Right ventricle myocardium inferior (tissue), 1 donor: ENCODE data around the gene TIGD6. TPM values are rescaled to one million over a fixed set of nuclear protein-coding genes. Genes with fewer than 3 reads are reported as not detected.
"Not testable (repeated sequence)": the region's sequence is repeated elsewhere in the genome, so short reads cannot be mapped to it uniquely, and the experiment has no call there.

ENCODE experiments used
- ATAC-seq: fragments of 200-7000 bp; cut with Tn5 transposase; one replicate; pipeline ENCODE4 v1.9.1; 2020; ENCODE audit warnings: mild to moderate bottlenecking, moderate library complexity
- DNase-seq: peaks from one replicate; pipeline ENCODE4 v3.0.0; 2021; ENCODE audit errors: missing footprints
- intact Hi-C: fragments of 100-400 bp; cut with DNase I; formaldehyde crosslinking; loops from one replicate; pipeline ENCODE4 v1.11.0; 2022
- total RNA-seq: library from RNA; stranded (reverse); fragmentation: NEBNext Ultra II Directional; extraction: Animal tissue kit (Norgen Biotek cat#: 25700); gene quantifications from one replicate; pipeline ENCODE4 v1.2.1, GENCODE V29; 2021
- donor health status: DM: no; HTN: yes; CAD: no; lungs with severe emphysema.

The TIGD6 gene
- total RNA-seq, 1 donor from 2014 or later = 2.4 TPM

DNA sequence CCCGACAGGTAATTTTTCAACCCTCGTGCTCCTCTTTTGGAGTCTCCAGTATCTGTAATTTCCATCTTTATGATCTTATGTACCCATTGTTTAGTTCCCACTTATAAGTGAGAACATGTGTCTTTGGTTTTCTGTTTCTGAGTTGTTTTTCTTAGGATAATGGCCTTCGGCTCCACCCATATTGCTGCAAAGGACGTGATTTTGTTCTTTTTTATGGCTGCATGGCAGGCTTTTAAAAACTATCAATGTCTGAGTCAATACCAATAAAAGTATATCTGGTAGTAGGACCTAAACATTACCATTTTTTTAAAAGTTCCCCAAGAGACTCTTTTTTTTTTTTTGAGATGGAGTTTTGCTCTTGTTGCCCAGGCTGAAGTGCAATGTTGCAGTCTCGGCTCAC is 43.8 kb downstream of the TIGD6 start:
- no peak for ATAC-seq
- no peak for DNase-seq
- intact Hi-C loops = no loop called here

DNA sequence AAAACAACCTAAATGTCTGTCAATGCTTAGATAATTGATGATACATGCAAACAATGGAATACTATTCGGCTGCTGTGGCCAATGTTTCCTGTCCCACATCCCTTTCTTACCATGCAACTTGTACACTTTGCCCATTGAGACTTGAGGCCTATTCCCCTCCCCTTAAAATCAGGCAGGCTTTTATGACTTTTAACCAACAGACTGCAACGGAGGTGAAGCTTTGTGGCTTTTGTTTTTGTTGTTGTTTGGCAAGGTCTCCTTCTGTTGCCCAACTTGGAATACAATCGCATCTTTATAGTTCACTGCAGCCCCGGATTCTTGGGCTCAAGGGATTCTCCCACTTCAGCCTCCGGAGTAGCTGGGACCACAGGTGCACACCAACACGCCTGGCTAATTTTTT is 45.7 kb downstream of the TIGD6 start:
- intact Hi-C loops = no loop called here
- DNase-seq (no peak), ATAC-seq (no peak)

DNA sequence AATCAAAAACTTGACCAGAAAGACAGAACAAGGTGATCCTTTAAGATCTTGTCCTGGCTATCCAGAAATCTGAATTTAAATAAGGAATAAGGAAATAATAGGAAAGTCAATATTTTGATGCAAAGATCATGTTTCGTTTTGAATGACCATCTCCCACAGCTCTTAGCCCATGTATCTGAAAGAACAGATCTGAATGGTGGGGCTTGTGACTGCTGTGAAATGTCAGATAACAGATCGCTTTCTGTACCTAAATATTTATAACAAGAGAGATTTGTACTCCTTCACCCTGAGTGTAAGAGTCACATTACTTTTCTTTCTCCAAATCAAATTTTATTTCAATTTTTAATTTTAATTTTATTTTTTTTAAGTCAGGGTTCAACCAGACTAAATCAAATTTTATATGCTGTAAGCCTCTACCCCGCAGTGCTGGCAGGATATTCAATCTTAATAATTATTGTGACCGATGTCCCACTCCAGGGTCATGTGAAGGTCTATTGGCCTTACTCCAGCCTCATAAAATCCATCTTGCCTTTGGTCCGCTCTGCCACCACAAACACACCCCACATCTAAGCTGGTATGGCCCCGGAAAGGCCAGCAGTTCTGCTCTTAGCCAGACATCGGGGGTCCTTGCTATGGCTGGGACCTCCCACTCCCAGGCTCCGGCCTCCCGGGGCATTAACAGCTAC is 46.9 kb downstream of the TIGD6 start:
- intact Hi-C loops = no loop called here

GRCh38 chr5:149951138-149951749 is 49.2 kb downstream of the TIGD6 start:
- no peak for ATAC-seq
- no peak for DNase-seq
- intact Hi-C loops = no loop called here

More for the DNA sequence above, 46.9 kb downstream of the TIGD6 start:
- DNase-seq = no peak
- ATAC-seq = no peak

- ATAC-seq (no peak), DNase-seq (no peak)
- intact Hi-C loops = no loop called here
Measured at GRCh38 chr5:149948993-149949392, 51.5 kb downstream of the TIGD6 start.

GRCh38 chr5:149946118-149946517 is 54.3 kb downstream of the TIGD6 start:
- ATAC-seq (no peak), DNase-seq (no peak)
- intact Hi-C loops = no loop called here

- DNase-seq (no peak), ATAC-seq (no peak)
- intact Hi-C loops = no loop called here
Measured at GRCh38 chr5:149944666-149945065, 55.8 kb downstream of the TIGD6 start, which contains the start of gene PDE6A. TSS of gene PDE6A (minus strand) at chr5:149944793. CDS start at chr5:149944673, 120 bp downstream.

- ATAC-seq = not testable (repeated sequence)
Measured at GRCh38 chr5:149943177-149943949, 57.1 kb downstream of the TIGD6 start.

More at GRCh38 chr5:149943177-149943949, 57.1 kb downstream of the TIGD6 start:
- DNase-seq, intact Hi-C loops: not testable (repeated sequence)

Other genes with a start within 250 kb of the TIGD6 start
- 0.05 TPM for gene PDE6A, start 55.9 kb downstream of the TIGD6 start, total RNA-seq
- 4.3 TPM for gene SLC26A2, start 39.9 kb downstream of the TIGD6 start, total RNA-seq
- 14.6 TPM for gene HMGXB3, start 85 bp upstream of the TIGD6 start, total RNA-seq
- gene CSF1R, start 85.9 kb upstream of the TIGD6 start, total RNA-seq = 21.9 TPM
- 57.2 TPM for gene PDGFRB, start 155.2 kb upstream of the TIGD6 start, total RNA-seq
- not detected for gene CDX1, start 166.1 kb upstream of the TIGD6 start, total RNA-seq
- not detected for gene SLC6A7, start 189.4 kb upstream of the TIGD6 start, total RNA-seq